Spleen (tissue), 11 donors: ENCODE results near the gene TRIP6. TPM values are rescaled to one million over a fixed set of nuclear protein-coding genes. Genes with fewer than 3 reads are reported as not detected.

ENCODE experiments used
- DNase-seq: peaks from one replicate; pipeline ENCODE4 v3.0.0-alpha.2; 2020
- H3K27ac ChIP-seq, 8 donors: fragments of 200-600 bp; sonication (generic) in 7 of 8; 1 replicate in 4 of 8; 2 replicates in 4 of 8; pipeline versions ENCODE4 v1.5.0 to v1.8.0; 2016 to 2021; ENCODE audit warnings: inconsistent platforms in 4 of 8, mild to moderate bottlenecking in 4 of 8, moderate library complexity in 1 of 8
- H3K27me3 ChIP-seq, 7 donors: fragments of 200-600 bp; sonication (generic) in 6 of 7; replicated peaks in 1 of 7; 1 replicate in 4 of 7; 2 replicates in 3 of 7; pipeline versions ENCODE4 v1.5.0 to v1.8.0; 2016 to 2021; ENCODE audit warnings: inconsistent platforms in 3 of 7, mild to moderate bottlenecking in 1 of 7
- H3K36me3 ChIP-seq, 6 donors: fragments of 200-600 bp; sonication (generic) in 5 of 6; 1 replicate in 4 of 6; 2 replicates in 2 of 6; pipeline versions ENCODE4 v1.5.0 to v1.8.0; 2016 to 2021; ENCODE audit warnings: inconsistent platforms in 2 of 6
- H3K4me1 ChIP-seq, 6 donors: fragments of 200-600 bp; sonication (generic) in 5 of 6; 1 replicate in 3 of 6; 2 replicates in 3 of 6; pipeline versions ENCODE4 v1.5.0 to v1.8.0; 2016 to 2021; ENCODE audit warnings: inconsistent platforms in 3 of 6
- H3K4me3 ChIP-seq, 8 donors: fragments of 200-600 bp; sonication (generic) in 7 of 8; 1 replicate in 4 of 8; 2 replicates in 4 of 8; pipeline versions ENCODE4 v1.5.0 to v1.8.0; 2016 to 2021; ENCODE audit warnings: inconsistent platforms in 4 of 8, mild to moderate bottlenecking in 4 of 8, moderate library complexity in 2 of 8
- H3K9me3 ChIP-seq, 8 donors: fragments of 200-600 bp; sonication (generic) in 7 of 8; 1 replicate in 4 of 8; 2 replicates in 4 of 8; pipeline versions ENCODE4 v1.5.0 to v1.8.0; 2016 to 2021; ENCODE audit warnings: inconsistent platforms in 4 of 8
- POLR2A ChIP-seq, 3 donors: fragments of 450-650 bp; IDR thresholded peaks; one replicate each; pipeline ENCODE4 v1.5.1; 2017; ENCODE audit warnings: antibody characterized with exemption in 3 of 3, mild to moderate bottlenecking in 1 of 3
- POLR2AphosphoS5 ChIP-seq, 3 donors: sonication (generic); formaldehyde crosslinking; IDR thresholded peaks; one replicate each; pipeline ENCODE4 v1.5.1; 2017; ENCODE audit warnings: antibody characterized with exemption in 3 of 3
- WGBS, 5 donors: extraction: QIAGEN DNeasy Blood & Tissue Kit in 3 of 5; methylation state at CpG; one replicate each; pipeline versions ENCODE4 v1.1.5 to v1.1.7; 2013 to 2018; 5-methylcytosine and 5-hydroxymethylcytosine counted together
- intact Hi-C: fragments of 100-400 bp; cut with DNase I; formaldehyde crosslinking; loops from one replicate; pipeline ENCODE4 v1.15.0; 2023; ENCODE audit warnings: low total_unique reads
- polyA plus RNA-seq, 3 donors: library from polyadenylated mRNA; stranded (reverse); fragments of 200-250 nt; gene quantifications; one replicate each; pipeline ENCODE4 v1.2.1, GENCODE V29; 2013
- total RNA-seq, 7 donors: library from RNA; depleted of rRNA in 3 of 7; stranded (reverse); fragments of >200 nt in 3 of 7; fragmentation: NEBNext Ultra II Directional in 4 of 7; extraction: Animal tissue kit (Norgen Biotek cat#: 25700) in 4 of 7; gene quantifications; one replicate each; pipeline versions ENCODE4 v1.1.0 to v1.2.1, GENCODE V29; 2016 to 2021
- TF ChIP-seq, protein P1 (sequence below), 11 experiments: fragments of 200-600 bp in 7 of 11; fragments of 450-650 bp in 4 of 11; sonication (generic) in 4 of 11; IDR thresholded peaks in 8 of 11; conservative IDR thresholded peaks in 3 of 11; 1 replicate in 7 of 11; 2 replicates in 4 of 11; pipeline versions ENCODE4 v1.4.0 to v1.8.0; 2016 to 2021; ENCODE audit warnings: antibody characterized with exemption in 11 of 11, inconsistent platforms in 4 of 11, mild to moderate bottlenecking in 1 of 11
- donor health status: healthy with polysubstance abuse.
- donor health status: DM: no; HTN: no; CAD: no; lungs with moderate emphysema.
- donor health status: DM: no; HTN: no; CAD: no.
- donor health status: Bipolar disorder and iron deficiency.
- donor health status: healthy.
- donor health status: DM: no; HTN: no; CAD: no.
- donor health status: DM: yes; HTN: yes; CAD: no.

TRIP6 gene
- total and polyA plus RNA-seq, 10 donors = 12.4 to 30.2 (median 21.6) TPM

DNA sequence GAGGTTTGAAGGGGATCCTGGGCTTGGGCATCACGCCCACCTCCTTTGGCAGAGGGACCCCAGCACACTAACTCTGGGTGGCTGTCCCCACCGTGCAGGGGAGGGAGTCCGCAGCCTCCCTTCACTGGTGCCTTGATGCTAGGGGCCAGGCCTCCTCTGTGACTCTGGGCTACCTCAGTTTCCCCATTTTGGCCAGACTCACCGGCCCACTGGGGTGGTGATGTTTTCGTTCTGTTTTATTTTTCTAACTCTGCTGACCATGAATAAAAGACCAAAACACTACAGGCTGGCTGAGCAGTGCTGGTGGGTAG is 503 bp upstream of the TRIP6 start:
- TF ChIP-seq POLR2AphosphoS5 (IDR thresholded peaks at IDR 0.05) (peak in 2 of 3 donors; percentile 1 to 8), POLR2A (IDR thresholded peaks at IDR 0.05) (no peak)
- TF ChIP-seq, protein P1, sequence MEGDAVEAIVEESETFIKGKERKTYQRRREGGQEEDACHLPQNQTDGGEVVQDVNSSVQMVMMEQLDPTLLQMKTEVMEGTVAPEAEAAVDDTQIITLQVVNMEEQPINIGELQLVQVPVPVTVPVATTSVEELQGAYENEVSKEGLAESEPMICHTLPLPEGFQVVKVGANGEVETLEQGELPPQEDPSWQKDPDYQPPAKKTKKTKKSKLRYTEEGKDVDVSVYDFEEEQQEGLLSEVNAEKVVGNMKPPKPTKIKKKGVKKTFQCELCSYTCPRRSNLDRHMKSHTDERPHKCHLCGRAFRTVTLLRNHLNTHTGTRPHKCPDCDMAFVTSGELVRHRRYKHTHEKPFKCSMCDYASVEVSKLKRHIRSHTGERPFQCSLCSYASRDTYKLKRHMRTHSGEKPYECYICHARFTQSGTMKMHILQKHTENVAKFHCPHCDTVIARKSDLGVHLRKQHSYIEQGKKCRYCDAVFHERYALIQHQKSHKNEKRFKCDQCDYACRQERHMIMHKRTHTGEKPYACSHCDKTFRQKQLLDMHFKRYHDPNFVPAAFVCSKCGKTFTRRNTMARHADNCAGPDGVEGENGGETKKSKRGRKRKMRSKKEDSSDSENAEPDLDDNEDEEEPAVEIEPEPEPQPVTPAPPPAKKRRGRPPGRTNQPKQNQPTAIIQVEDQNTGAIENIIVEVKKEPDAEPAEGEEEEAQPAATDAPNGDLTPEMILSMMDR (IDR thresholded peaks at IDR 0.05 in 8 of 11, conservative IDR thresholded peaks at IDR 0.05 in 3 of 11) = no peak
- H3K27ac ChIP-seq = peak overlapping the region; percentile 7 to 92 (median 86)
- peaks cover 0 to 10% (median 0%) of the 10 kb centered on the region in 7 donors for H3K27me3 ChIP-seq
- peaks cover 25 to 69% (median 53%) of the 10 kb centered on the region in 6 donors for H3K4me1 ChIP-seq
- H3K9me3 ChIP-seq = no peaks in the 10 kb centered on the region
- intact Hi-C loops = no loop called here
- DNase-seq = no peak
- H3K36me3 ChIP-seq = peaks cover 0 to 63% (median 19%) of the 10 kb centered on the region in 6 donors
- peak overlapping the region in 6 of 8 donors; percentile 38 to 76 (median 48) for H3K4me3 ChIP-seq
- WGBS, 5 donors = 19 to 62% (median 55%) methylated on average over 3 to 5 of the region's 5 CpGs

DNA sequence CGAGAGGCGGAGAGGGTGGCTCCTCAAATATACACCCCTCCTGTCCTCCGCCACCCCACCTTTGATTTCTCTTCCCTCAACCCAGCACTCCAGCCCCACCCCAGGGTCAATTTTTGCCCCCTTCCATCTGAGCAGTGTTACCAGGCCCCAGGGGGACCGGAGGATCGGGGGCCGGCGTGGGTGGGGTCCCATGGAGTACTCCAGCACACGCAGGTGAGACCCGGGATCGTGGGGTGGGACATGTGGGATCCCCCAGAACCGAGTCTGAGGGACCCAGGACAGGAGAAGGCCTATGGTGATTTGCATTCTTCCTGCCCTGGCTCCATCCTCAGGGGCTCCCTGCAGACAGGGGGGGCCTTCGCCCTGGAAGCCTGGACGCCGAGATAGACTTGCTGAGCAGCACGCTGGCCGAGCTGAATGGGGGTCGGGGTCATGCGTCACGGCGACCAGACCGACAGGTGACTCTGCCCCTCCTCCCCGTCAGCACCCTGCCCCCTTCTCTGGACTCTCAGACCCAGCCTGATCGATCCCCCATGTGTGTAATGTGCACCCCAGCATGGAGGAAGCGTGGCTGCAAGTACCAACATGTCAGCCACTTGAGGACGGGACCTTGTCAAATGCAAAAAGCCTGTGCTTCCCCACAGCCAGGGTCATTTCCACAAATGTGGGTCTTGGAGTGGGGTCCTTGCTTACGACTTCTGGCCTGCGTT is 744 bp downstream of the TRIP6 start:
- intact Hi-C loops = no loop called here
- TF ChIP-seq POLR2A (IDR thresholded peaks at IDR 0.05) (no peak), POLR2AphosphoS5 (IDR thresholded peaks at IDR 0.05) (peak in 1 of 3 donors; percentile 4)

DNA sequence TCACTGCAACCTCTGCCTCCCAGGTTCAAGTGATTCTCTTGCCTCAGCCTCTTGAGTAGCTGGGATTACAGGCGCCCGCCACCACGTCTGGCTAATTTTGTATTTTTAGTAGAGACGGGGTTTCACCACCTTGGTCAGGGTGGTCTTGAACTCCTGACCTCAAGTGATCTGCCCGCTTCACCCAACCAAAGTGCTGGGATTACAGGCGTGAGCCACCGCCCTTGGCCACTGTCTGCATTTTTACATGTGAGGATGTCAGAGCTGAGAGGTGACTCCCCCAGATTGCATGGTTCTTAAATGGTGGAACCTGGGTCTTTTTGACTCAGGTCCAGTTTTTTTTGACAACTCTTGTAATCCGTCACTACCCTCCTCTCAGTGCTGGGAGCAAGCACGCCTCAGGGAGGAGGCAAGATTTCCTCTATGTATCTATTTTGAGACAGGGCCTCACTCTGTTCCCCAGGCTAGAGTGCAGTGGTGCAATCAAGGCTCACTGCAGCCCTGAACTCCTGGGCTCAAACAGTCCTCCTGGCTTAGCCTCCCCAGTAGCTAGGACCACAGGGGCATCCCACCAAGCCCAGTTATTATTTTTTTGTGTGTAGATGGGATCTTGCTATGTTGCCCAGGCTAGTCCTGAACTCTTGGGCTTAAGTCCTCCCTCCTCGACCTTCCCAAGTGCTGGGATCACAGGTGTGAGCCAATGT is 6.6 kb downstream of the TRIP6 start:
- 89 to 92% (median 92%) methylated on average over 9 to 10 of the region's 10 CpGs for WGBS, 5 donors
- Histone ChIP-seq H3K27me3 (no peaks in the 10 kb centered on the region), H3K4me1 (peaks cover 23 to 51% (median 47%) of the 10 kb centered on the region in 6 donors), H3K4me3 (peak overlapping the region in 7 of 8 donors; percentile 77 to 98 (median 92)), H3K27ac (peak overlapping the region; percentile 93 to 98 (median 96)), H3K9me3 (no peaks in the 10 kb centered on the region), H3K36me3 (peaks cover 0 to 61% (median 7%) of the 10 kb centered on the region in 6 donors)
- TF ChIP-seq POLR2AphosphoS5 (IDR thresholded peaks at IDR 0.05) = no peak
- TF ChIP-seq, protein P1 (IDR thresholded peaks at IDR 0.05 in 8 of 11, conservative IDR thresholded peaks at IDR 0.05 in 3 of 11) = no peak
- TF ChIP-seq POLR2A (IDR thresholded peaks at IDR 0.05) = no peak
- intact Hi-C loops = no loop called here
- no peak for DNase-seq

More for the DNA sequence above, 744 bp downstream of the TRIP6 start:
- 31 to 55% (median 41%) methylated on average over 16 to 27 of the region's 27 CpGs for WGBS, 5 donors
- H3K27ac ChIP-seq = peak overlapping the region in 7 of 8 donors; percentile 83 to 92 (median 86)
- H3K4me3 ChIP-seq = peak overlapping the region; percentile 24 to 76 (median 43)
- H3K36me3 ChIP-seq = peaks cover 0 to 63% (median 15%) of the 10 kb centered on the region in 6 donors
- peaks cover 25 to 62% (median 51%) of the 10 kb centered on the region in 6 donors for H3K4me1 ChIP-seq
- no peak for DNase-seq
- H3K9me3 ChIP-seq = no peaks in the 10 kb centered on the region
- peaks cover 0 to 10% (median 0%) of the 10 kb centered on the region in 7 donors for H3K27me3 ChIP-seq

DNA sequence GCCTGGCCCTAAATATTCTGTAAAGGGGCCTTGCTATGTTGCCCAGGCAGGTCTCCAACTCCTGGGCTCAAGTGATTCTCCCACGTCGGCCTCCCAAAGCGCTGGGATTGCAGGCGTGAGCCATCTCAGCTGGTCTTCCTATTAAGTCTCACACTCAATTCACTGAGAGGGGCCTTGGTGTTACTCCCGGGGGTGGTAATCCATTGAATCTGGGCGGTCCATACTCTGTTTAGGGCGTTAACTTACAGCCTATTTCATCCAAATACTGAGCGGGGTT is 7.1 kb downstream of the TRIP6 start:
- H3K27ac ChIP-seq = peak overlapping the region; percentile 93 to 98 (median 96)
- TF ChIP-seq, protein P1 (IDR thresholded peaks at IDR 0.05 in 8 of 11, conservative IDR thresholded peaks at IDR 0.05 in 3 of 11) = no peak
- no peak for TF ChIP-seq POLR2AphosphoS5 (IDR thresholded peaks at IDR 0.05)
- TF ChIP-seq POLR2A (IDR thresholded peaks at IDR 0.05) = no peak
- peaks cover 23 to 51% (median 48%) of the 10 kb centered on the region in 6 donors for H3K4me1 ChIP-seq
- H3K27me3 ChIP-seq = no peaks in the 10 kb centered on the region
- WGBS, 5 donors = 54 to 83% (median 75%) methylated on average over 6 to 8 of the region's 8 CpGs
- intact Hi-C loops = no loop called here
- no peaks in the 10 kb centered on the region for H3K9me3 ChIP-seq
- DNase-seq = no peak
- peaks cover 0 to 66% (median 9%) of the 10 kb centered on the region in 6 donors for H3K36me3 ChIP-seq
- peak overlapping the region; percentile 77 to 98 (median 92) for H3K4me3 ChIP-seq
